ENCODE measurements around the gene INSM2.

- no peak for TF ChIP-seq CTCF (IDR thresholded peaks at IDR 0.05; ENCODE audit: low read length)
- TF ChIP-seq EZH2 (IDR thresholded peaks at IDR 0.05; ENCODE audit: borderline replicate concordance, low read length) = no peak
Measured at GRCh38 chr14:35558680-35559079, 24.7 kb downstream of the INSM2 start.
